A549 (cell line): ENCODE results near the gene OR2M2.

Experiments used
- CHD2 ChIP-seq: fragments of 150-350 bp; IDR thresholded peaks from 2 replicates; pipeline ENCODE4 v1.6.1; 2014; ENCODE audit warnings: low read length; ENCODE audit not compliant: partially characterized antibody
- ELK1 ChIP-seq: fragments of 150-350 bp; IDR thresholded peaks from 2 replicates; pipeline ENCODE4 v1.6.1; 2014; ENCODE audit warnings: low read depth, mild to moderate bottlenecking, low read length
- EP300 ChIP-seq, 2 experiments: fragments of >200 bp; sonication (Bioruptor Twin); formaldehyde crosslinking; IDR thresholded peaks; 2 replicates in 1 of 2; 3 replicates in 1 of 2; pipeline ENCODE4 v1.6.1; 2016 to 2017
- ESRRA ChIP-seq: fragments of 150-350 bp; IDR thresholded peaks from 2 replicates; pipeline ENCODE4 v1.6.1; 2014; ENCODE audit warnings: mild to moderate bottlenecking, low read length, borderline replicate concordance
- POLR2A ChIP-seq: IDR thresholded peaks from 2 replicates; pipeline ENCODE4 v1.6.1; 2012; ENCODE audit warnings: mild to moderate bottlenecking, low read length
- RNF2 ChIP-seq: fragments of 200-600 bp; sonication (generic); IDR thresholded peaks from 2 replicates; pipeline ENCODE4 v1.6.1; 2016; ENCODE audit warnings: low read depth, mild to moderate bottlenecking, antibody characterized with exemption, moderate library complexity, borderline replicate concordance
- USF2 ChIP-seq: fragments of 450-650 bp; IDR thresholded peaks from 2 replicates; pipeline ENCODE4 v1.6.1; 2014; ENCODE audit warnings: antibody characterized with exemption
- TF ChIP-seq, protein P1 (sequence below): fragments of >200 bp; sonication (Bioruptor Twin); formaldehyde crosslinking; IDR thresholded peaks from 3 replicates; pipeline ENCODE4 v1.5.1; 2016
- TF ChIP-seq, protein P2 (sequence below): IDR thresholded peaks from 2 replicates; pipeline ENCODE4 v1.6.1; 2012
- TF ChIP-seq, protein P3 (sequence below): IDR thresholded peaks from 2 replicates; pipeline ENCODE4 v1.6.1; 2012
- TF ChIP-seq, protein P4 (sequence below): fragments of 250-450 bp; sonication (Bioruptor Pico); IDR thresholded peaks from 2 replicates; pipeline ENCODE4 v1.5.0; 2021; ENCODE audit warnings: mild to moderate bottlenecking, moderate library complexity, borderline replicate concordance

GRCh38 chr1:248136811-248137210 lies 37.8 kb upstream of the OR2M2 start:
- TF ChIP-seq, protein P1, sequence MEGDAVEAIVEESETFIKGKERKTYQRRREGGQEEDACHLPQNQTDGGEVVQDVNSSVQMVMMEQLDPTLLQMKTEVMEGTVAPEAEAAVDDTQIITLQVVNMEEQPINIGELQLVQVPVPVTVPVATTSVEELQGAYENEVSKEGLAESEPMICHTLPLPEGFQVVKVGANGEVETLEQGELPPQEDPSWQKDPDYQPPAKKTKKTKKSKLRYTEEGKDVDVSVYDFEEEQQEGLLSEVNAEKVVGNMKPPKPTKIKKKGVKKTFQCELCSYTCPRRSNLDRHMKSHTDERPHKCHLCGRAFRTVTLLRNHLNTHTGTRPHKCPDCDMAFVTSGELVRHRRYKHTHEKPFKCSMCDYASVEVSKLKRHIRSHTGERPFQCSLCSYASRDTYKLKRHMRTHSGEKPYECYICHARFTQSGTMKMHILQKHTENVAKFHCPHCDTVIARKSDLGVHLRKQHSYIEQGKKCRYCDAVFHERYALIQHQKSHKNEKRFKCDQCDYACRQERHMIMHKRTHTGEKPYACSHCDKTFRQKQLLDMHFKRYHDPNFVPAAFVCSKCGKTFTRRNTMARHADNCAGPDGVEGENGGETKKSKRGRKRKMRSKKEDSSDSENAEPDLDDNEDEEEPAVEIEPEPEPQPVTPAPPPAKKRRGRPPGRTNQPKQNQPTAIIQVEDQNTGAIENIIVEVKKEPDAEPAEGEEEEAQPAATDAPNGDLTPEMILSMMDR: no peak
- TF ChIP-seq ELK1 (no peak), EP300 (IDR thresholded peaks at IDR 0.05) (no peak), CHD2 (no peak), ESRRA (no peak), USF2 (no peak), POLR2A (no peak), RNF2 (no peak)
- TF ChIP-seq, protein P2, sequence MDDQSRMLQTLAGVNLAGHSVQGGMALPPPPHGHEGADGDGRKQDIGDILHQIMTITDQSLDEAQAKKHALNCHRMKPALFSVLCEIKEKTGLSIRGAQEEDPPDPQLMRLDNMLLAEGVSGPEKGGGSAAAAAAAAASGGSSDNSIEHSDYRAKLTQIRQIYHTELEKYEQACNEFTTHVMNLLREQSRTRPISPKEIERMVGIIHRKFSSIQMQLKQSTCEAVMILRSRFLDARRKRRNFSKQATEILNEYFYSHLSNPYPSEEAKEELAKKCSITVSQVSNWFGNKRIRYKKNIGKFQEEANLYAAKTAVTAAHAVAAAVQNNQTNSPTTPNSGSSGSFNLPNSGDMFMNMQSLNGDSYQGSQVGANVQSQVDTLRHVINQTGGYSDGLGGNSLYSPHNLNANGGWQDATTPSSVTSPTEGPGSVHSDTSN: no peak
- TF ChIP-seq, protein P3, sequence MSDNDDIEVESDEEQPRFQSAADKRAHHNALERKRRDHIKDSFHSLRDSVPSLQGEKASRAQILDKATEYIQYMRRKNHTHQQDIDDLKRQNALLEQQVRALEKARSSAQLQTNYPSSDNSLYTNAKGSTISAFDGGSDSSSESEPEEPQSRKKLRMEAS: no peak
- TF ChIP-seq, protein P4, sequence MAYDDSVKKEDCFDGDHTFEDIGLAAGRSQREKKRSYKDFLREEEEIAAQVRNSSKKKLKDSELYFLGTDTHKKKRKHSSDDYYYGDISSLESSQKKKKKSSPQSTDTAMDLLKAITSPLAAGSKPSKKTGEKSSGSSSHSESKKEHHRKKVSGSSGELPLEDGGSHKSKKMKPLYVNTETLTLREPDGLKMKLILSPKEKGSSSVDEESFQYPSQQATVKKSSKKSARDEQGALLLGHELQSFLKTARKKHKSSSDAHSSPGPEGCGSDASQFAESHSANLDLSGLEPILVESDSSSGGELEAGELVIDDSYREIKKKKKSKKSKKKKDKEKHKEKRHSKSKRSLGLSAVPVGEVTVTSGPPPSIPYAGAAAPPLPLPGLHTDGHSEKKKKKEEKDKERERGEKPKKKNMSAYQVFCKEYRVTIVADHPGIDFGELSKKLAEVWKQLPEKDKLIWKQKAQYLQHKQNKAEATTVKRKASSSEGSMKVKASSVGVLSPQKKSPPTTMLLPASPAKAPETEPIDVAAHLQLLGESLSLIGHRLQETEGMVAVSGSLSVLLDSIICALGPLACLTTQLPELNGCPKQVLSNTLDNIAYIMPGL (CRISPR knock-in tag): no peak
